Spleen (tissue), 11 donors: ENCODE data around the gene KASH5. TPM values are rescaled to one million over a fixed set of nuclear protein-coding genes. Genes with fewer than 3 reads are reported as not detected.

Experiments
- DNase-seq: peaks from one replicate; pipeline ENCODE4 v3.0.0-alpha.2; 2020
- H3K27ac ChIP-seq, 8 donors: fragments of 200-600 bp; sonication (generic) in 7 of 8; 1 replicate in 4 of 8; 2 replicates in 4 of 8; pipeline versions ENCODE4 v1.5.0 to v1.8.0; 2016 to 2021; ENCODE audit warnings: inconsistent platforms in 4 of 8, mild to moderate bottlenecking in 4 of 8, moderate library complexity in 1 of 8
- H3K27me3 ChIP-seq, 7 donors: fragments of 200-600 bp; sonication (generic) in 6 of 7; replicated peaks in 1 of 7; 1 replicate in 4 of 7; 2 replicates in 3 of 7; pipeline versions ENCODE4 v1.5.0 to v1.8.0; 2016 to 2021; ENCODE audit warnings: inconsistent platforms in 3 of 7, mild to moderate bottlenecking in 1 of 7
- H3K36me3 ChIP-seq, 6 donors: fragments of 200-600 bp; sonication (generic) in 5 of 6; 1 replicate in 4 of 6; 2 replicates in 2 of 6; pipeline versions ENCODE4 v1.5.0 to v1.8.0; 2016 to 2021; ENCODE audit warnings: inconsistent platforms in 2 of 6
- H3K4me1 ChIP-seq, 6 donors: fragments of 200-600 bp; sonication (generic) in 5 of 6; 1 replicate in 3 of 6; 2 replicates in 3 of 6; pipeline versions ENCODE4 v1.5.0 to v1.8.0; 2016 to 2021; ENCODE audit warnings: inconsistent platforms in 3 of 6
- H3K4me3 ChIP-seq, 8 donors: fragments of 200-600 bp; sonication (generic) in 7 of 8; 1 replicate in 4 of 8; 2 replicates in 4 of 8; pipeline versions ENCODE4 v1.5.0 to v1.8.0; 2016 to 2021; ENCODE audit warnings: inconsistent platforms in 4 of 8, mild to moderate bottlenecking in 4 of 8, moderate library complexity in 2 of 8
- H3K9me3 ChIP-seq, 8 donors: fragments of 200-600 bp; sonication (generic) in 7 of 8; 1 replicate in 4 of 8; 2 replicates in 4 of 8; pipeline versions ENCODE4 v1.5.0 to v1.8.0; 2016 to 2021; ENCODE audit warnings: inconsistent platforms in 4 of 8
- POLR2A ChIP-seq, 3 donors: fragments of 450-650 bp; IDR thresholded peaks; one replicate each; pipeline ENCODE4 v1.5.1; 2017; ENCODE audit warnings: antibody characterized with exemption in 3 of 3, mild to moderate bottlenecking in 1 of 3
- POLR2AphosphoS5 ChIP-seq, 3 donors: sonication (generic); formaldehyde crosslinking; IDR thresholded peaks; one replicate each; pipeline ENCODE4 v1.5.1; 2017; ENCODE audit warnings: antibody characterized with exemption in 3 of 3
- WGBS, 5 donors: extraction: QIAGEN DNeasy Blood & Tissue Kit in 3 of 5; methylation state at CpG; one replicate each; pipeline versions ENCODE4 v1.1.5 to v1.1.7; 2013 to 2018; 5-methylcytosine and 5-hydroxymethylcytosine counted together
- intact Hi-C: fragments of 100-400 bp; cut with DNase I; formaldehyde crosslinking; loops from one replicate; pipeline ENCODE4 v1.15.0; 2023; ENCODE audit warnings: low total_unique reads
- polyA plus RNA-seq, 3 donors: library from polyadenylated mRNA; stranded (reverse); fragments of 200-250 nt; gene quantifications; one replicate each; pipeline ENCODE4 v1.2.1, GENCODE V29; 2013
- total RNA-seq, 7 donors: library from RNA; depleted of rRNA in 3 of 7; stranded (reverse); fragments of >200 nt in 3 of 7; fragmentation: NEBNext Ultra II Directional in 4 of 7; extraction: Animal tissue kit (Norgen Biotek cat#: 25700) in 4 of 7; gene quantifications; one replicate each; pipeline versions ENCODE4 v1.1.0 to v1.2.1, GENCODE V29; 2016 to 2021
- TF ChIP-seq, protein P1 (sequence below), 11 experiments: fragments of 200-600 bp in 7 of 11; fragments of 450-650 bp in 4 of 11; sonication (generic) in 4 of 11; IDR thresholded peaks in 8 of 11; conservative IDR thresholded peaks in 3 of 11; 1 replicate in 7 of 11; 2 replicates in 4 of 11; pipeline versions ENCODE4 v1.4.0 to v1.8.0; 2016 to 2021; ENCODE audit warnings: antibody characterized with exemption in 11 of 11, inconsistent platforms in 4 of 11, mild to moderate bottlenecking in 1 of 11
- donor health status: healthy with polysubstance abuse.
- donor health status: DM: no; HTN: no; CAD: no; lungs with moderate emphysema.
- donor health status: DM: no; HTN: no; CAD: no.
- donor health status: Bipolar disorder and iron deficiency.
- donor health status: healthy.
- donor health status: DM: no; HTN: no; CAD: no.
- donor health status: DM: yes; HTN: yes; CAD: no.

The KASH5 gene
- total and polyA plus RNA-seq, 10 donors: 0.11 to 0.41 (median 0.26) TPM; not detected in 6

DNA sequence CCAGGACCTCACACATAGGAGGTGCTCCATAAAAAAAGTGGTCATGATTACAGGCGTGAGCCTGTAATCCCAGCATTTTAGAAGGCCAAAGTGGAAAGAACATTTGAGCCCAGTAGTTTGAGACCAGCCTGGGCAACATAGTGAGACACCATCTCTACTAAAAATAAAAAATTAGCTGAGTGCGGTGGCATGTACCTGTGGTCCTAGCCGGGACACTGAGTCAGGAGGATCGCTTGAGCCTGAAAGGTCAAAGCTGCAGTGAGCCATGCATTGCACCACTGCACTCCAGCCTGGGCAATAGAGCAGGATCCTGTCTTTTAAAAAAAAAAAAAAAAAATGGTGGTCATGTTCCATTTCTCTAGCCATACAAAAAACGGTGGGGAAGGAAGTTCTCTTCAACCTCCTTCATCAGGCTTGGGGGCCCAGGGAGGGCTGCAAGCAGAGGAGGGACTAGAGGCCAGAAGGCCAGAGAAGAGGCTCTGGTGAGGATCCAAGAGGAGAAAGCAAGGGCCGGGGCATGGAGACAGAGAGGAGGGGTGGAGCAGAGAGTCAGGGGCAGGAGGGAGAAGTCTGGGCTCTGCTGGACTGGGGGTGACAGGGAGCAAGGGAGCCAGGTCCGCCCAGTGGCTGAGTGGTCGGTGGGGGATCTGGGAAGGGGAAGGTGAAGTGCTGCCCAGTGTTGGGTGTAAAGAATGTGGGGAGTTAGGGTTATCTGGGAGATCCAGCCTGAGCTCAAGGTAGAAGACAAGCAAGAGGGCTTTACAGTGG lies 8.9 kb downstream of the KASH5 start:
- 77 to 81% (median 79%) methylated on average over 8 of the region's 8 CpGs for WGBS, 5 donors
- H3K4me1 ChIP-seq: peaks cover 0 to 5% (median 2%) of the 10 kb centered on the region in 6 donors
- intact Hi-C loops: no loop called here
- no peak overlapping the region for H3K27ac ChIP-seq
- no peak overlapping the region for H3K4me3 ChIP-seq
- no peak for DNase-seq
- H3K9me3 ChIP-seq: no peaks in the 10 kb centered on the region
- TF ChIP-seq, protein P1, sequence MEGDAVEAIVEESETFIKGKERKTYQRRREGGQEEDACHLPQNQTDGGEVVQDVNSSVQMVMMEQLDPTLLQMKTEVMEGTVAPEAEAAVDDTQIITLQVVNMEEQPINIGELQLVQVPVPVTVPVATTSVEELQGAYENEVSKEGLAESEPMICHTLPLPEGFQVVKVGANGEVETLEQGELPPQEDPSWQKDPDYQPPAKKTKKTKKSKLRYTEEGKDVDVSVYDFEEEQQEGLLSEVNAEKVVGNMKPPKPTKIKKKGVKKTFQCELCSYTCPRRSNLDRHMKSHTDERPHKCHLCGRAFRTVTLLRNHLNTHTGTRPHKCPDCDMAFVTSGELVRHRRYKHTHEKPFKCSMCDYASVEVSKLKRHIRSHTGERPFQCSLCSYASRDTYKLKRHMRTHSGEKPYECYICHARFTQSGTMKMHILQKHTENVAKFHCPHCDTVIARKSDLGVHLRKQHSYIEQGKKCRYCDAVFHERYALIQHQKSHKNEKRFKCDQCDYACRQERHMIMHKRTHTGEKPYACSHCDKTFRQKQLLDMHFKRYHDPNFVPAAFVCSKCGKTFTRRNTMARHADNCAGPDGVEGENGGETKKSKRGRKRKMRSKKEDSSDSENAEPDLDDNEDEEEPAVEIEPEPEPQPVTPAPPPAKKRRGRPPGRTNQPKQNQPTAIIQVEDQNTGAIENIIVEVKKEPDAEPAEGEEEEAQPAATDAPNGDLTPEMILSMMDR (IDR thresholded peaks at IDR 0.05 in 8 of 11, conservative IDR thresholded peaks at IDR 0.05 in 3 of 11): no peak
- TF ChIP-seq POLR2AphosphoS5 (IDR thresholded peaks at IDR 0.05) (no peak), POLR2A (IDR thresholded peaks at IDR 0.05) (no peak)
- H3K27me3 ChIP-seq: peaks cover 0 to 20% (median 0%) of the 10 kb centered on the region in 7 donors
- no peaks in the 10 kb centered on the region for H3K36me3 ChIP-seq

DNA sequence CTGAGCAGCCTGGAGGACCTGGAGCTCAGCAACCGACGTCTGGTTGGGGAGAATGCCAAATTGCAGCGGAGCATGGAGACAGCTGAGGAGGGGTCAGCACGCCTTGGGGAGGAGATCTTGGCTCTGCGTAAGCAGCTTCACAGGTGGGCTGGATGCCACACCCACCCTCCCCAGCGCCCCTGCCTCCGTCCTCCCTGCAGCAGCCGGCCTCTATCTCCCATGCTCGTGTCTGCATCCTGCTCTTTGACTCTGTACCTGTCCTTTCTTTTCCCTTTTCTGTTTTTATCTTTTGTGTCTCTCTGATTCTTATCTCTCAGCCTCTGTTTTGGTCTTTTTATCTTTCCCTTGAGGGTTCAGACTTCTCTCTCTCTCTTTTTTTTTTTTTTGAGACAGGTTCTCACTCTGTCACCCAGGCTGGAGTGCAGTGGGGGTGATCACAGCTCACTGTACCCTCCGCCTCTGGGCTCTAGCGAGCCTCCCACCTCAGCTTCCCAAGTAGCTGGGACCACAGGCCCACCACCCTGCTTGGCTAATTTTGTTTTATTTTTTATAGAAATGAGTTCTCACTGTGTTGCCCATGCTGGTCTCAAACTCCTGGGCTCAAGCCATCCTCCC lies 10.1 kb downstream of the KASH5 start:
- intact Hi-C loops: no loop called here

DNA sequence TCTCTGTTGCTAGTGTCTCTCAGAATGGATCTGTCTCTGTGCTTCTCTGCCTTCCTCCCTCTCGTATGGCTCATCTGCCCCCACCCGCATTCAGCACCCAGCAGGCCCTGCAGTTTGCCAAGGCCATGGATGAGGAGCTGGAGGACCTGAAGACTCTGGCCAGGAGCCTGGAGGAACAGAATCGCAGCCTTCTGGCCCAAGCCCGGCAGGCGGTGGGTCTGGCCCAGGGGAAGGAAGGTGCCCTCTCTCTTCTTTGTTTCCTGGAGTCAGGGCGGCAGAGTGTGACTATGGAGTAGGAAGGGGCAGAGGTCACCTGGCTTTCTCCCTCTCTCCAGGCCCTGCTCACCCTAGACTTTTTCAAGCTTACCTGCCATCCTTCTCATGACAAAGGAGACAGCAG lies 10.9 kb downstream of the KASH5 start:
- Histone ChIP-seq H3K27me3 (peaks cover 0 to 18% (median 0%) of the 10 kb centered on the region in 7 donors), H3K36me3 (no peaks in the 10 kb centered on the region), H3K9me3 (no peaks in the 10 kb centered on the region), H3K27ac (no peak overlapping the region), H3K4me1 (peaks cover 0 to 14% (median 0%) of the 10 kb centered on the region in 6 donors), H3K4me3 (no peak overlapping the region)
- no peak for DNase-seq
- 76 to 91% (median 84%) methylated on average over 6 of the region's 6 CpGs for WGBS, 5 donors
- TF ChIP-seq POLR2AphosphoS5 (IDR thresholded peaks at IDR 0.05) (no peak), POLR2A (IDR thresholded peaks at IDR 0.05) (no peak)
- TF ChIP-seq, protein P1 (IDR thresholded peaks at IDR 0.05 in 8 of 11, conservative IDR thresholded peaks at IDR 0.05 in 3 of 11): no peak
- intact Hi-C loops: no loop called here

More for the DNA sequence above, 10.1 kb downstream of the KASH5 start:
- Histone ChIP-seq H3K27ac (no peak overlapping the region), H3K27me3 (peaks cover 0 to 20% (median 0%) of the 10 kb centered on the region in 7 donors), H3K4me1 (peaks cover 0 to 7% (median 0%) of the 10 kb centered on the region in 6 donors), H3K36me3 (no peaks in the 10 kb centered on the region), H3K4me3 (no peak overlapping the region), H3K9me3 (no peaks in the 10 kb centered on the region)
- no peak for DNase-seq
- WGBS, 5 donors: 70 to 87% (median 75%) methylated on average over 10 to 11 of the region's 11 CpGs
- TF ChIP-seq POLR2AphosphoS5 (IDR thresholded peaks at IDR 0.05) (no peak), POLR2A (IDR thresholded peaks at IDR 0.05) (no peak)
- TF ChIP-seq, protein P1 (IDR thresholded peaks at IDR 0.05 in 8 of 11, conservative IDR thresholded peaks at IDR 0.05 in 3 of 11): no peak

DNA sequence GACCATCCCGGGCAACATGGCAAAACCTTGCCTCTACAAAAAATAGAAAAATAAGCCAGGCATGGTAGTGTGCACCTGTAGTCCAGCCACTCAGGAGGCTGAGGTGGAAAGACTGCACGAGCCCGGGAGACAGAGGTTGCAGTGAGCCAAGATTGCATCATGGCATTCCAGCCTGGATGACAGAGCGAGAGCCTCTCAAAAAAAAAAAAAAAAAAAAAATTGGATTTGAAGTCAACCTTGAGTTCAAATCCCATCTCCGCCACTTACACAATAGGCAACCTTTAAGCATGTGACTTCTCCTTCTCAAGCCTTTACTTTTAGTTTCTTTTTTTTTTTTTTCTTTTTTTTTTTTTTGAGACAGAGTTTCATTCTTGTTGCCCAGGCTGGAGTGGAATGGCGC lies 12.0 kb downstream of the KASH5 start:
- TF ChIP-seq, protein P1 (IDR thresholded peaks at IDR 0.05 in 8 of 11, conservative IDR thresholded peaks at IDR 0.05 in 3 of 11): no peak
- TF ChIP-seq POLR2AphosphoS5 (IDR thresholded peaks at IDR 0.05) (no peak), POLR2A (IDR thresholded peaks at IDR 0.05) (no peak)
- no peak overlapping the region for H3K27ac ChIP-seq
- intact Hi-C loops: no loop called here
- H3K27me3 ChIP-seq: peaks cover 0 to 8% (median 0%) of the 10 kb centered on the region in 7 donors
- H3K36me3 ChIP-seq: no peaks in the 10 kb centered on the region
- WGBS, 5 donors: 92 to 96% (median 93%) methylated on average over 6 of the region's 6 CpGs
- no peaks in the 10 kb centered on the region for H3K9me3 ChIP-seq
- no peak for DNase-seq
- H3K4me1 ChIP-seq: peaks cover 0 to 17% (median 0%) of the 10 kb centered on the region in 6 donors
- H3K4me3 ChIP-seq: no peak overlapping the region
